IMR-90 (cell line): ENCODE data around the gene ABHD17C. TPM values are rescaled to one million over a fixed set of nuclear protein-coding genes. Genes with fewer than 3 reads are reported as not detected.

Experiments used
- ATAC-seq: fragments of 200-7000 bp; cut with Tn5 transposase; 2 replicates; pipeline ENCODE4 v1.9.1; 2020; ENCODE audit warnings: low read depth, mild to moderate bottlenecking, moderate library complexity
- BruUV-seq: library from RNA; stranded (reverse); fragments of 400-500 nt; replicated peaks from 2 replicates; lab custom pipeline; 2021; lab: Mats Ljungman, UMichigan
- CTCF ChIA-PET: fragments of 300-600 bp; formaldehyde crosslinking; extraction: SDS; loops from one replicate; lab custom pipeline; 2021; ENCODE audit warnings: antibody characterized with exemption; lab: Yijun Ruan, JAX
- POLR2A ChIA-PET: fragments of 300-600 bp; sonication (Branson Sonifier 250); formaldehyde crosslinking; loops from one replicate; lab custom pipeline; 2022; ENCODE audit warnings: antibody characterized with exemption; ENCODE audit not compliant: unreplicated experiment; lab: Charles Lee
- DNase-seq: peaks from one replicate; pipeline ENCODE4 v3.0.0; 2013
- H2AFZ ChIP-seq: replicated peaks from 2 replicates; pipeline ENCODE3; 2013; ENCODE audit warnings: low read length, mild to moderate bottlenecking; ENCODE audit not compliant: poor library complexity
- H2AK5ac ChIP-seq: 2 replicates; pipeline ENCODE4 v1.6.1; 2013; ENCODE audit warnings: low read depth, low read length, inconsistent platforms
- H2AK9ac ChIP-seq: replicated peaks from 2 replicates; pipeline ENCODE3; 2013; ENCODE audit warnings: mild to moderate bottlenecking, low read depth, low read length, moderate library complexity; ENCODE audit not compliant: poor library complexity
- H2BK120ac ChIP-seq: 2 replicates; pipeline ENCODE4 v1.6.1; 2013; ENCODE audit warnings: low read depth, low read length, inconsistent platforms
- H2BK15ac ChIP-seq: 3 replicates; pipeline ENCODE4 v1.6.1; 2013; ENCODE audit warnings: low read depth, low read length, inconsistent platforms
- H2BK20ac ChIP-seq: 2 replicates; pipeline ENCODE4 v1.6.1; 2013; ENCODE audit warnings: low read depth, mild to moderate bottlenecking, inconsistent platforms, low read length, moderate library complexity
- H2BK5ac ChIP-seq: 2 replicates; pipeline ENCODE4 v1.6.1; 2013; ENCODE audit warnings: mild to moderate bottlenecking, low read depth, low read length, inconsistent platforms; ENCODE audit not compliant: poor library complexity, severe bottlenecking
- H3K14ac ChIP-seq: replicated peaks from 2 replicates; pipeline ENCODE4 v1.6.1; 2013; ENCODE audit warnings: low read depth, low read length, inconsistent platforms
- H3K18ac ChIP-seq: 2 replicates; pipeline ENCODE4 v1.6.1; 2013; ENCODE audit warnings: low read depth, low read length, control low read depth
- H3K23ac ChIP-seq: 2 replicates; pipeline ENCODE4 v1.6.1; 2013; ENCODE audit warnings: low read depth, low read length, inconsistent platforms
- H3K27ac ChIP-seq: 2 replicates; pipeline ENCODE4 v1.5.1; 2013; ENCODE audit warnings: mild to moderate bottlenecking, control low read depth, low read length; ENCODE audit not compliant: insufficient read depth
- H3K27me3 ChIP-seq: 2 replicates; pipeline ENCODE4 v1.6.1; 2013; ENCODE audit warnings: low read length; ENCODE audit not compliant: control insufficient read depth, insufficient read depth
- H3K36me3 ChIP-seq: 2 replicates; pipeline ENCODE4 v1.6.1; 2013; ENCODE audit warnings: low read length, mixed read lengths; ENCODE audit not compliant: control insufficient read depth, insufficient read depth
- H3K4ac ChIP-seq: 2 replicates; pipeline ENCODE4 v1.6.1; 2013; ENCODE audit warnings: low read depth, low read length, inconsistent platforms
- H3K4me1 ChIP-seq: 2 replicates; pipeline ENCODE4 v1.6.1; 2013; ENCODE audit warnings: low read length, mixed read lengths; ENCODE audit not compliant: control insufficient read depth, insufficient read depth
- H3K4me2 ChIP-seq: 2 replicates; pipeline ENCODE4 v1.6.1; 2013; ENCODE audit warnings: low read depth, mild to moderate bottlenecking, control low read depth, low read length, moderate library complexity
- H3K4me3 ChIP-seq: 2 replicates; pipeline ENCODE4 v1.5.1; 2013; ENCODE audit warnings: low read depth, mild to moderate bottlenecking, control low read depth, low read length, moderate library complexity; ENCODE audit not compliant: insufficient read depth
- H3K56ac ChIP-seq: 2 replicates; pipeline ENCODE4 v1.6.1; 2013; ENCODE audit warnings: low read length, inconsistent platforms; ENCODE audit not compliant: insufficient read depth; ENCODE audit errors: extremely low read depth
- H3K79me1 ChIP-seq, 2 experiments: 2 replicates each; pipeline ENCODE4 v1.6.1; 2013; ENCODE audit warnings: low read length in 2 of 2, inconsistent platforms in 1 of 2, low read depth in 1 of 2
- H3K9ac ChIP-seq: 2 replicates; pipeline ENCODE4 v1.6.1; 2013; ENCODE audit warnings: low read depth, low read length, control low read depth
- H3K9me1 ChIP-seq: 2 replicates; pipeline ENCODE4 v1.6.1; 2013; ENCODE audit warnings: low read length, inconsistent platforms; ENCODE audit not compliant: insufficient read depth
- H3K9me3 ChIP-seq: 2 replicates; pipeline ENCODE4 v1.6.1; 2013; ENCODE audit warnings: low read length; ENCODE audit not compliant: control insufficient read depth, insufficient read depth
- H4K20me1 ChIP-seq: 2 replicates; pipeline ENCODE4 v1.6.1; 2013; ENCODE audit warnings: low read length, inconsistent platforms; ENCODE audit not compliant: insufficient read depth
- H4K5ac ChIP-seq: 2 replicates; pipeline ENCODE4 v1.6.1; 2013; ENCODE audit warnings: mild to moderate bottlenecking, low read depth, low read length, control low read depth
- H4K8ac ChIP-seq, 2 experiments: 2 replicates each; pipeline ENCODE4 v1.6.1; 2013; ENCODE audit warnings: low read depth in 2 of 2, low read length in 2 of 2, control low read depth in 1 of 2, inconsistent platforms in 1 of 2
- H4K91ac ChIP-seq: 2 replicates; pipeline ENCODE4 v1.6.1; 2013; ENCODE audit warnings: low read depth, low read length, inconsistent platforms; ENCODE audit not compliant: insufficient read depth
- CEBPB ChIP-seq: IDR thresholded peaks from 2 replicates; pipeline ENCODE4 v1.6.1; 2012; ENCODE audit warnings: low read depth, low read length, improper control_type of control experiment
- MAZ ChIP-seq: IDR thresholded peaks from 2 replicates; pipeline ENCODE4 v1.6.1; 2012; ENCODE audit warnings: low read depth, mild to moderate bottlenecking, low read length, improper control_type of control experiment, moderate library complexity, borderline replicate concordance
- RAD21 ChIP-seq: IDR thresholded peaks from 2 replicates; pipeline ENCODE4 v1.6.1; 2012; ENCODE audit warnings: low read length, improper control_type of control experiment
- RCOR1 ChIP-seq: IDR thresholded peaks from 2 replicates; pipeline ENCODE4 v1.6.1; 2012; ENCODE audit warnings: mild to moderate bottlenecking, low read length, improper control_type of control experiment; ENCODE audit not compliant: insufficient replicate concordance
- SMC3 ChIP-seq: fragments of 150-350 bp; IDR thresholded peaks from 2 replicates; pipeline ENCODE4 v1.6.1; 2016; ENCODE audit warnings: low read depth, mild to moderate bottlenecking, antibody characterized with exemption, low read length, moderate library complexity
- WGBS, 2 experiments: methylation state at CpG; one replicate each; pipeline versions ENCODE4 v1.1.5 to v1.1.7; 2013; ENCODE audit warnings: missing lambda C conversion rate in 2 of 2; ENCODE audit not compliant: insufficient read length in 1 of 2; ENCODE audit errors: extremely low coverage in 2 of 2; 5-methylcytosine and 5-hydroxymethylcytosine counted together
- dilution Hi-C: fragments of 300-500 bp; cut with HindIII; formaldehyde crosslinking; loops from one replicate; pipeline ENCODE4 v1.14.3; 2018; ENCODE audit warnings: low sequenced_read_pairs; ENCODE audit not compliant: unreplicated experiment
- in situ Hi-C: fragments of 300-500 bp; cut with MboI; formaldehyde crosslinking; loops from 3 replicates; pipeline ENCODE4 v1.14.3; 2019; ENCODE audit warnings: low sequenced_read_pairs, inconsistent platforms, mixed read lengths
- intact Hi-C: fragments of 100-400 bp; cut with micrococcal nuclease; formaldehyde crosslinking; loops from 2 replicates; pipeline ENCODE4 v1.10.0; 2022
- polyA plus RNA-seq, 3 experiments: library from polyadenylated mRNA; depleted of rRNA; stranded (reverse); fragments of >200 nt; gene quantifications; 2 replicates each; pipeline ENCODE4 v1.2.3, GENCODE V29; 2012; ENCODE audit warnings: low replicate concordance in 1 of 3
- total RNA-seq: library from RNA; depleted of rRNA; stranded (reverse); fragments of >200 nt; gene quantifications from 2 replicates; pipeline ENCODE4 v1.2.3, GENCODE V29; 2012

ABHD17C gene
- total and polyA plus RNA-seq, 2 of the 4 experiments (the other 2 are of a cell fraction): 5.4 to 10.3 TPM

DNA sequence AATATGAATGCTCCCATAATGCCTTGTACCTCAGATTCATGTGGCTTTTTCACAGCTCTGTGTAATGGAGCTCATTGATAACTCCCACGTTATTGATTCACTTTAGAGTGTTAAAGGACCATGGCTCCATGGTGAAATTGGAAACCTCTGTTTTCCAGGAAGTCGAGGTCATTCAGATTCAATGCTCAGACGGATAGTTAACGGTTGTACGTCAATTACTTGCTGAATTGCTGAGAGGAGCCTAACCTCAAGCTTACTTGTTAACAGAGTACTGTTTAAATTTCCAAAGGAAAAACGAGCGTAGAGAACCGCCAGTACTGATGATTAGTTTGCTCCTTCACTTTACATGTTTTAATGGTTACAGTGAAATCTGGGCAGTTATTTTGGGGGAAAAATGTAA, 11.1 kb downstream of the ABHD17C start:
- 46% methylated on average over 2 of the region's 8 CpGs; no CpG with 5 or more reads in 1 of the 2 experiments for WGBS, 2 experiments
- no peak overlapping the region for H3K27ac ChIP-seq
- H3K56ac ChIP-seq: no peak overlapping the region
- H3K79me1 ChIP-seq: peaks cover 61 to 93% of the 10 kb centered on the region in 2 experiments
- no peak overlapping the region for H3K9ac ChIP-seq
- no peak overlapping the region for H3K14ac ChIP-seq
- dilution Hi-C loops: no loop called here
- ATAC-seq (no peak), DNase-seq (no peak)
- H3K4me3 ChIP-seq: no peak overlapping the region
- no peak overlapping the region for H2BK120ac ChIP-seq
- H3K23ac ChIP-seq: no peak overlapping the region
- H3K4ac ChIP-seq: no peak overlapping the region
- H2AFZ ChIP-seq: no peak overlapping the region
- peaks cover 16% of the 10 kb centered on the region for H3K36me3 ChIP-seq
- no peaks in the 10 kb centered on the region for H3K27me3 ChIP-seq
- no peak overlapping the region for H2BK20ac ChIP-seq
- H4K5ac ChIP-seq: no peak overlapping the region
- no peak overlapping the region for H2AK5ac ChIP-seq
- H4K91ac ChIP-seq: no peak overlapping the region
- peaks cover 17% of the 10 kb centered on the region for H3K9me1 ChIP-seq
- H2BK15ac ChIP-seq: no peak overlapping the region
- no TSS peak for BruUV-seq
- ChIA-PET CTCF (interaction anchor here (0.7 to 1.4 kb wide), 3 partner anchors 10 to 70 kb away, joined by 3 to 6 read pairs (median 4); no protein-coding TSS in a partner anchor), POLR2A (no interaction called here)
- TF ChIP-seq MAZ (no peak), SMC3 (no peak), CEBPB (no peak), RCOR1 (no peak), RAD21 (no peak)
- H2BK5ac ChIP-seq: no peak overlapping the region
- H3K9me3 ChIP-seq: no peaks in the 10 kb centered on the region
- H3K4me2 ChIP-seq: no peak overlapping the region
- H3K18ac ChIP-seq: no peak overlapping the region
- H4K20me1 ChIP-seq: peaks cover 91% of the 10 kb centered on the region
- H2AK9ac ChIP-seq: no peak overlapping the region
- in situ Hi-C loops: no loop called here
- peaks cover 12% of the 10 kb centered on the region for H3K4me1 ChIP-seq
- intact Hi-C loops: no loop called here
- H4K8ac ChIP-seq: no peak overlapping the region
